Skeletal muscle tissue (tissue), 4 donors: ENCODE measurements around the gene LCNL1. TPM values are rescaled to one million over a fixed set of nuclear protein-coding genes. Genes with fewer than 3 reads are reported as not detected.

Source experiments
- H3K27ac ChIP-seq: one replicate; pipeline ENCODE4 v1.7.0; 2013; ENCODE audit warnings: mild to moderate bottlenecking, low read depth, low read length, inconsistent platforms
- H3K27me3 ChIP-seq, 3 donors: one replicate each; pipeline ENCODE4 v1.7.0; 2013; ENCODE audit warnings: low read length in 3 of 3; ENCODE audit not compliant: control insufficient read depth in 3 of 3, insufficient read depth in 3 of 3
- H3K36me3 ChIP-seq, 3 donors: one replicate each; pipeline ENCODE4 v1.7.0; 2013; ENCODE audit warnings: low read length in 3 of 3; ENCODE audit not compliant: control insufficient read depth in 3 of 3, insufficient read depth in 3 of 3
- H3K4me1 ChIP-seq, 3 donors: one replicate each; pipeline ENCODE4 v1.7.0; 2013; ENCODE audit warnings: low read length in 3 of 3, mild to moderate bottlenecking in 3 of 3; ENCODE audit not compliant: control insufficient read depth in 3 of 3, insufficient read depth in 3 of 3
- H3K4me3 ChIP-seq, 3 donors: one replicate each; pipeline ENCODE4 v1.7.0; 2013; ENCODE audit warnings: low read length in 3 of 3
- H3K9ac ChIP-seq, 3 donors: one replicate each; pipeline ENCODE4 v1.7.0; 2013; ENCODE audit warnings: low read length in 3 of 3, mild to moderate bottlenecking in 3 of 3, moderate library complexity in 2 of 3, low read depth in 1 of 3
- H3K9me3 ChIP-seq, 3 donors: one replicate each; pipeline ENCODE4 v1.7.0; 2013; ENCODE audit warnings: low read length in 3 of 3; ENCODE audit not compliant: control insufficient read depth in 3 of 3
- total RNA-seq: library from RNA; depleted of rRNA; stranded (reverse); fragments of >200 nt; gene quantifications from one replicate; pipeline ENCODE4 v1.2.3, GENCODE V29; 2014
- donor health status: Osteomylitis.

LCNL1 gene
- total RNA-seq, 1 donor from 2014 or later: under 0.01 TPM

GRCh38 chr9:136980669-136981478 lies 1.9 kb upstream of the LCNL1 start:
- Histone ChIP-seq H3K9ac (no peak overlapping the region), H3K4me3 (no peak overlapping the region), H3K27ac (no peak overlapping the region), H3K27me3 (peaks cover 24 to 28% (median 28%) of the 10 kb centered on the region in 3 donors), H3K9me3 (no peaks in the 10 kb centered on the region), H3K36me3 (no peaks in the 10 kb centered on the region), H3K4me1 (peaks cover 2 to 26% (median 24%) of the 10 kb centered on the region in 3 donors)

- H3K27me3 ChIP-seq: peaks cover 28 to 33% (median 30%) of the 10 kb centered on the region in 3 donors
- peaks cover 2 to 21% (median 19%) of the 10 kb centered on the region in 3 donors for H3K4me1 ChIP-seq
- H3K36me3 ChIP-seq: no peaks in the 10 kb centered on the region
- no peak overlapping the region for H3K9ac ChIP-seq
- H3K27ac ChIP-seq: no peak overlapping the region
- H3K4me3 ChIP-seq: no peak overlapping the region
- H3K9me3 ChIP-seq: no peaks in the 10 kb centered on the region
These were observed 1.1 kb upstream of the LCNL1 start for GRCh38 chr9:136981588-136982231.

DNA sequence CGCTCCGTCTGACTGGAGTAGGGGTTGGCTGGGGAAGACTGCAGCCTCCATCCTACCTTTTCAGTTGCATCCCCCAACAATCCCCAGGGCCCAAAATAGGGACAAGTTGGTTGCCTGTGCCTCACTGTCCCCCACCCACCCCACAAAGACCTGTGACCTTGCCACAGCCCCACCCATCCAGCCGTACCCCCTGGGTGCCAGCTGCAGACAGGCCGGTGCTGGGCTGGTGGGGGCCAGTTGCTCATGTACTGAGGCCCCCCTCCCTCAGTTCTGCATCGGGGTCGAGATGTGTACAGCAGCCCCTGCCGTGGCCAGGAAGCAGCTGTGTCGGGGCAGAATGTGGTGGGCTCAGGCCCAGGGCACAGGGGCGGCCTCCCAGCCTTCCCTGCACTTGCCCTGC lies 374 bp downstream of the LCNL1 start:
- Histone ChIP-seq H3K4me1 (peaks cover 0 to 10% (median 7%) of the 10 kb centered on the region in 3 donors), H3K27me3 (peaks cover 22 to 36% (median 33%) of the 10 kb centered on the region in 3 donors), H3K27ac (no peak overlapping the region), H3K36me3 (no peaks in the 10 kb centered on the region), H3K9ac (no peak overlapping the region), H3K4me3 (no peak overlapping the region), H3K9me3 (no peaks in the 10 kb centered on the region)

DNA sequence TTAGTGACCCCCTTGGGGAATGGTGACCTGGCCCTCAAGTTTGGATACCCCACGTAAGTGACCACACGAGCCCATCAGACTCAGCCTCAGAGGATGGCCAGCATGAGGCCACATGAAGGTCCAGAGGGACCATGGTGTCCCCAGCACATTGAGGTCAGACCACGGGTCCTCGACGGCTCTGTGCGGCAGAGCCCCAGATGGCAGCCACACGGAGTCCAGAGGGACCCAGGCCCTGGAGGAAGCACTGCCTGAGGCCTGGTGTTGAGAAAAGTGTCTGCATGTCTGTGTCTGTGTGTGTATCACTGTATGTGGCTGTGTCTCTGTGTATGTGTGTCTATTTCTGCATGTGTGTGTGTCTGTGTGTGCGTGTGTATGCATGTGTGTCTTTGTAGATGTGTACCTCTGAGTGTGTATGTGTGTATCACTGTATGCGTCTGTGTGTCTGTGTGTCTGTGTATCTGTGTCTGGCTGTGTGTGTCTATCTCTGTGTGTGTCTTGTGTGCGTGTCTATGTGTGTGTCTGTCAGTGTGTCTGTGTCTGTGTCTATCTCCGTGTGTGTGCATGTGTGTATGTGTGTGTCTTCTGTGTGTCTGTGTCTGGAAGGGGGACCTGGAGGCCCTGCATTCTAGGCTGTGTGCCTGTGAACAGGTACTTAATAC lies 992 bp downstream of the LCNL1 start:
- Histone ChIP-seq H3K27ac (no peak overlapping the region), H3K4me3 (no peak overlapping the region), H3K27me3 (peaks cover 22 to 36% (median 33%) of the 10 kb centered on the region in 3 donors), H3K36me3 (no peaks in the 10 kb centered on the region), H3K9me3 (no peaks in the 10 kb centered on the region), H3K9ac (no peak overlapping the region), H3K4me1 (peaks cover 0 to 10% (median 7%) of the 10 kb centered on the region in 3 donors)

DNA sequence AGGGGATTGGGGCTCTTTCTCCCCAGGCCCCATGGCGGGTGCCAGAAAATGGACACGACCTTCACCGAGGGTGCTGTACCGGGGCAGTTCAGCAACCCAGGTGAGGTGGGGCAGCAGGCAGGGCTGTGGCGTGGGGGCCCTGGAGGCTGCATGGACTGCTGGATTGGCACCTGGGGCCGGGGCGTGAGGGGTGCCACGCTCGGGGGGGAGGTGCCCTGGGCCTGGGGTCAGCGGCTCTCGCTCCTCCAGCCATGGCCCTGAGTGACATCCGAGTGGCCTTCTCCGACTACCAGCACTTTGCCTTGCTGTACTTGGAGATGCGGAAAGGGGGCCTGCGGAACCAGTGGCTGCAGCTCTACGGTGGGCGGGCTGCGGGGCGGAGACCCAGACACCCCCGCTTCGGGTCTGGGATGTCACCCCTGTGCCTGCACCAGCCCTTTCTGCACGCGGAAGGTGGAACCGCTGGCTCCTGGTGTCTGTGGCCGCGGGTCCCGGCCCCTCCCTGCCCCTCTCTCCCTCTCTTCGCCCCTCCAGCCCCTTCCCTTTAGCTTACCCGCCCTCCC lies 1.8 kb downstream of the LCNL1 start:
- Histone ChIP-seq H3K9me3 (no peaks in the 10 kb centered on the region), H3K9ac (no peak overlapping the region), H3K4me3 (no peak overlapping the region), H3K27ac (no peak overlapping the region), H3K4me1 (peaks cover 0 to 10% (median 7%) of the 10 kb centered on the region in 3 donors), H3K36me3 (no peaks in the 10 kb centered on the region), H3K27me3 (peaks cover 22 to 36% (median 33%) of the 10 kb centered on the region in 3 donors)

GRCh38 chr9:136985027-136985602 lies 2.3 kb downstream of the LCNL1 start:
- no peak overlapping the region for H3K27ac ChIP-seq
- peaks cover 22 to 36% (median 33%) of the 10 kb centered on the region in 3 donors for H3K27me3 ChIP-seq
- H3K9me3 ChIP-seq: no peaks in the 10 kb centered on the region
- H3K9ac ChIP-seq: no peak overlapping the region
- peaks cover 0 to 10% (median 7%) of the 10 kb centered on the region in 3 donors for H3K4me1 ChIP-seq
- no peaks in the 10 kb centered on the region for H3K36me3 ChIP-seq
- H3K4me3 ChIP-seq: no peak overlapping the region

DNA sequence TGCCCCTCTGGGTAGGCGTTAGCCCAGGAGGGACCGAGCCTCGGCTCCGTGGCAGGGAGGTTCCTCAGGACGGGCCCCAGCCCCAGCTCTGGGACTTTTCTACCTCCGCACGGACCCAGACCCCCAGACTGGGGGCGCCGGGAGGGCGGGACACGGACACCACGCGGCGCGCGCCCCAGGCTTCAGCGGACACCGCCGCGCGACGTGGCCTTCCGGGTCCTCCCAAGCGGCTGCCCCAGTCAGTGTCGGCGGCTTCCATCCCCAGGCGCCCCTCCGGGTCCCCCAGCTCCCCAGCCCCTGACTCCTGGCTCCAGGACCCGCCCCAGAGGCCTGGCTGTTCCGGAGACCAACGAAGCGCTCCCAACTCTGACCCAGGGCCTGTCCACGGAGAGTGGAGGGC lies 3.1 kb downstream of the LCNL1 start:
- peaks cover 0 to 8% (median 7%) of the 10 kb centered on the region in 3 donors for H3K4me1 ChIP-seq
- no peak overlapping the region for H3K27ac ChIP-seq
- H3K27me3 ChIP-seq: peaks cover 22 to 36% (median 33%) of the 10 kb centered on the region in 3 donors
- no peaks in the 10 kb centered on the region for H3K36me3 ChIP-seq
- no peak overlapping the region for H3K9ac ChIP-seq
- H3K9me3 ChIP-seq: peaks cover 0 to 4% (median 0%) of the 10 kb centered on the region in 3 donors
- no peak overlapping the region for H3K4me3 ChIP-seq

DNA sequence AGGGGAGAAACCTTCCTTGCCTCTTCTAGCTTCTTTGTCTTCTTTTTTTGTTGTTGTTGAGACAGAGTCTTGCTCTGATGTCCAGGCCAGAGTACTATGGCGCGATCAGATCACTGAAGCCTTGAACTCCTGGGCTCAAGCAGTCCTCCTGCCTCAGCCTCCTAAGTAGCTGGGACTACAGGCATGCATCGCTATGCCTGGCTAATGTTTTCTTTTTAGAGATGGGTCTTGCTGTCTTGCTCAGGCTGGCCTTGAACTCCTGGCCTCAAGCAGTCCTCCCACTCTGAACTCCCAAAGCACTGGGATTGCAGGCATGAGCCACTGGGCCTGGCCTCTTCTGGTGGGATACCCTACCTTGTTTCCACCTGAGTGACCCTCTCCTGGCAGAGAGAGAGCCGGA lies 6.1 kb downstream of the LCNL1 start:
- H3K4me3 ChIP-seq: no peak overlapping the region
- H3K27ac ChIP-seq: no peak overlapping the region
- peaks cover 8 to 19% (median 11%) of the 10 kb centered on the region in 3 donors for H3K4me1 ChIP-seq
- H3K36me3 ChIP-seq: peaks cover 3 to 6% (median 3%) of the 10 kb centered on the region in 3 donors
- H3K9ac ChIP-seq: no peak overlapping the region
- peaks cover 14 to 23% (median 19%) of the 10 kb centered on the region in 3 donors for H3K27me3 ChIP-seq
- H3K9me3 ChIP-seq: peaks cover 0 to 4% (median 0%) of the 10 kb centered on the region in 3 donors

GRCh38 chr9:136990242-136990911 lies 7.6 kb downstream of the LCNL1 start:
- H3K9ac ChIP-seq: no peak overlapping the region
- H3K36me3 ChIP-seq: peaks cover 3 to 6% (median 3%) of the 10 kb centered on the region in 3 donors
- peaks cover 10 to 15% (median 11%) of the 10 kb centered on the region in 3 donors for H3K4me1 ChIP-seq
- H3K27me3 ChIP-seq: peaks cover 6 to 13% (median 8%) of the 10 kb centered on the region in 3 donors
- no peak overlapping the region for H3K4me3 ChIP-seq
- no peak overlapping the region for H3K27ac ChIP-seq
- H3K9me3 ChIP-seq: peaks cover 0 to 4% (median 0%) of the 10 kb centered on the region in 3 donors
